ENCODE data around the gene NTN5.

GRCh38 chr19:48651683-48652048 lies 21.2 kb downstream of the NTN5 start:
- TF ChIP-seq, protein P1, sequence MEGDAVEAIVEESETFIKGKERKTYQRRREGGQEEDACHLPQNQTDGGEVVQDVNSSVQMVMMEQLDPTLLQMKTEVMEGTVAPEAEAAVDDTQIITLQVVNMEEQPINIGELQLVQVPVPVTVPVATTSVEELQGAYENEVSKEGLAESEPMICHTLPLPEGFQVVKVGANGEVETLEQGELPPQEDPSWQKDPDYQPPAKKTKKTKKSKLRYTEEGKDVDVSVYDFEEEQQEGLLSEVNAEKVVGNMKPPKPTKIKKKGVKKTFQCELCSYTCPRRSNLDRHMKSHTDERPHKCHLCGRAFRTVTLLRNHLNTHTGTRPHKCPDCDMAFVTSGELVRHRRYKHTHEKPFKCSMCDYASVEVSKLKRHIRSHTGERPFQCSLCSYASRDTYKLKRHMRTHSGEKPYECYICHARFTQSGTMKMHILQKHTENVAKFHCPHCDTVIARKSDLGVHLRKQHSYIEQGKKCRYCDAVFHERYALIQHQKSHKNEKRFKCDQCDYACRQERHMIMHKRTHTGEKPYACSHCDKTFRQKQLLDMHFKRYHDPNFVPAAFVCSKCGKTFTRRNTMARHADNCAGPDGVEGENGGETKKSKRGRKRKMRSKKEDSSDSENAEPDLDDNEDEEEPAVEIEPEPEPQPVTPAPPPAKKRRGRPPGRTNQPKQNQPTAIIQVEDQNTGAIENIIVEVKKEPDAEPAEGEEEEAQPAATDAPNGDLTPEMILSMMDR (IDR thresholded peaks at IDR 0.05 in 4 of 5, conservative IDR thresholded peaks at IDR 0.05 in 1 of 5): no peak
- TF ChIP-seq POLR2A (IDR thresholded peaks at IDR 0.05): no peak
